Measurements from ENCODE around the gene ALDH16A1. TPM values are rescaled to one million over a fixed set of nuclear protein-coding genes. Genes with fewer than 3 reads are reported as not detected.

The ALDH16A1 gene
- total and polyA plus RNA-seq, 10 of the 15 experiments (the other 5 are each of a cell fraction or from before 2014, with no cell fraction given) = 1.7 to 49.3 (median 18.1) TPM

DNA sequence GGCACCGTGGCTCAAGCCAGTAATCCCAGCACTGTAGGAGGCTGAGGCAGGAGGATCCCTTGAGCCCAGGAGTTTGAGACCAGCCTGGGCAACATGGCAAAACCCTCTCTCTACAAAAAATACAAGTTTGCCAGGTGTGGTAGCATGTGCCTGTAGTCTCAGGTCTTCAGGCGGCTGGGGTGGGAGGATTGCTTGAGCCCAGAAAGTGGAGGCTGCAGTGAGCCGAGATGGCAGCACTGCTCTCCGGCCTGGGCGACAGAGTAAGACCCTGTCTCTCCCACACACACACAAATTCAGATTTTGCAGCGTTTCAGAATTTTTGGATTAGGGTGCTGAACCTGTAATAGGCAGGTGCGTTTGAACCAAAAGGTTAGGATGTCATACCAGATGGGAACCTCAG lies 45.5 kb downstream of the ALDH16A1 start:
- Histone ChIP-seq H3K9me3 (replicated peaks; ENCODE audit: control insufficient read depth, insufficient read depth, low read length) (no peaks in the 10 kb centered on the region; the same call in 2 of the 3 replicates), H3K4me1 (ENCODE audit: control insufficient read depth, insufficient read depth, low read length) (peaks cover 35% of the 10 kb centered on the region), H4K20me1 (ENCODE audit: control insufficient read depth, insufficient read depth) (peaks cover 7% of the 10 kb centered on the region; the same call in 1 of the 2 replicates), H3K9ac (ENCODE audit: control insufficient read depth, insufficient read depth, low read length) (peak overlapping the region; percentile 32), H3K4me2 (ENCODE audit: control insufficient read depth, insufficient read depth) (peak overlapping the region; percentile 91), H3K4me3 (peak overlapping the region; percentile 79), H3K79me2 (ENCODE audit: control insufficient read depth, insufficient read depth, low read length) (peaks cover 30% of the 10 kb centered on the region), H3K27me3 (replicated peaks in 1 of 2; ENCODE audit: control insufficient read depth in 2 of 2, insufficient read depth in 2 of 2, low read length in 1 of 2) (no peaks in the 10 kb centered on the region), H2AFZ (ENCODE audit: control insufficient read depth, low read depth, low read length) (no peak overlapping the region), H3K27ac (ENCODE audit: control insufficient read depth, insufficient read depth) (0 out of 2 replicates have a peak overlapping the region, but pooled peaks have one; percentile 11), H3K36me3 (ENCODE audit: control insufficient read depth in 2 of 2, insufficient read depth in 2 of 2, low read length in 1 of 2) (peaks cover 14 to 25% of the 10 kb centered on the region in 2 experiments)
- DNase-seq (ENCODE audit: low read depth, low spot score) (no peak), ATAC-seq (no peak), FAIRE-seq (no peak)
- CTCF ChIA-PET = interaction anchor here (1.1 to 1.4 kb wide), 2 partner anchors 48 to 72 kb away, joined by 5 to 8 read pairs; no protein-coding TSS in a partner anchor
- no TSS peak for BruUV-seq (replicated peaks)
- SMC1A ChIA-PET (ENCODE audit: uncharacterized antibody, unreplicated experiment) = no interaction called here
- in situ Hi-C loops (cut with MboI) = loop anchor here (5.0 kb wide), 1 partner anchor 169 kb away; the partner anchor contains the start of genes BCL2L12 and IRF3
- POLR2A ChIA-PET = interaction anchor here (0.7 to 2.2 kb wide), 2 partner anchors 10 to 14 kb away, joined by 4 to 11 read pairs; partner anchors contain the start of gene RPL13A
- intact Hi-C loops (cut with micrococcal nuclease; ENCODE audit: unreplicated experiment) = no loop called here
- RAD21 ChIA-PET (ENCODE audit: unreplicated experiment) = interaction anchor here (2.0 kb wide), 1 partner anchor 178 kb away, joined by 4 read pairs; no protein-coding TSS in a partner anchor
- 0 out of 2 replicates have a peak, but pooled peaks have one; percentile 50 for TF ChIP-seq POLR2AphosphoS2 (IDR thresholded peaks at IDR 0.05; ENCODE audit: low read depth, low read length)
- TF ChIP-seq SREBF1 (IDR thresholded peaks at IDR 0.05; ENCODE audit: low read length) = no peak
- 25% methylated on average over 7 of the region's 7 CpGs for WGBS (ENCODE audit: insufficient coverage, insufficient replicate concordance, low lambda C conversion rate, missing lambda C conversion rate)

DNA sequence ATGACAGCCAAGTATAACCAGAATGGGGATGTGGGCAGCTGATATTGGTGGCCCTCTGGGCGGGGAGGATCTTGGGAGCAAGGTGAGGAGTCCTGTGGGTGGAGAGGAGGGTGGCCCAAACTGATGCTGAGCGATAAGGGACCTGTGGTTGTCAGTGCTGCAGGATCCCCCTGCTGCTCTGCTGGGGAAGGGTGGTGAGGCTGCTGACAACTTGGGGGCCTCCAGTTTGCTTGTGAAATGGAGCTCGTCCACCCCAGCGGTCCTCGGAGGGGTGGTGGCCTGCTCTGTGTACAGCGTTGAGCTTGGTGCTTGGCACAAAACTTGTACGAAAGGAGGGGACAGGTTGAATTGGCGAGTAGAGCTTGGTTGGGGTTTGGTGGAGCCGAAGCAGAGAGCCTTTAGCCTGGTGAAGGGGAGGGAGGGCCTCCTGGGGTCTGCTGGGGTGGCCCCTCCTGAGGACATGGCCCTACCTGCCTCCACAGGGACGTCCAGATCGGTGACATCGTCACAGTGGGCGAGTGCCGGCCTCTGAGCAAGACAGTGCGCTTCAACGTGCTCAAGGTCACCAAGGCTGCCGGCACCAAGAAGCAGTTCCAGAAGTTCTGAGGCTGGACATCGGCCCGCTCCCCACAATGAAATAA lies 46.1 kb downstream of the ALDH16A1 start:
- WGBS (ENCODE audit: insufficient coverage, insufficient replicate concordance, low lambda C conversion rate, missing lambda C conversion rate) = 17% methylated on average over 19 of the region's 19 CpGs
- no peak for DNase-seq (ENCODE audit: low read depth, low spot score)
- Histone ChIP-seq H3K4me3 (peak overlapping the region; percentile 79), H2AFZ (ENCODE audit: control insufficient read depth, low read depth, low read length) (no peak overlapping the region), H3K79me2 (ENCODE audit: control insufficient read depth, insufficient read depth, low read length) (peaks cover 30% of the 10 kb centered on the region), H3K27me3 (replicated peaks in 1 of 2; ENCODE audit: control insufficient read depth in 2 of 2, insufficient read depth in 2 of 2, low read length in 1 of 2) (no peaks in the 10 kb centered on the region), H3K4me1 (ENCODE audit: control insufficient read depth, insufficient read depth, low read length) (peaks cover 35% of the 10 kb centered on the region), H4K20me1 (ENCODE audit: control insufficient read depth, insufficient read depth) (peaks cover 7% of the 10 kb centered on the region; the same call in 1 of the 2 replicates), H3K9ac (ENCODE audit: control insufficient read depth, insufficient read depth, low read length) (peak overlapping the region; percentile 32), H3K36me3 (ENCODE audit: control insufficient read depth in 2 of 2, insufficient read depth in 2 of 2, low read length in 1 of 2) (peaks cover 14 to 25% of the 10 kb centered on the region in 2 experiments), H3K27ac (ENCODE audit: control insufficient read depth, insufficient read depth) (0 out of 2 replicates have a peak overlapping the region, but pooled peaks have one; percentile 11), H3K9me3 (replicated peaks; ENCODE audit: control insufficient read depth, insufficient read depth, low read length) (no peaks in the 10 kb centered on the region; the same call in 2 of the 3 replicates), H3K4me2 (ENCODE audit: control insufficient read depth, insufficient read depth) (peak overlapping the region; percentile 91)
- POLR2A ChIA-PET = interaction anchor here (1.5 to 2.2 kb wide), 2 partner anchors 11 to 142 kb away, joined by 4 to 11 read pairs; partner anchors contain the start of gene RPL13A
- RAD21 ChIA-PET (ENCODE audit: unreplicated experiment) = interaction anchor here (1.2 kb wide), 1 partner anchor 75 kb away, joined by 4 read pairs; no protein-coding TSS in a partner anchor
- no peak for FAIRE-seq
- intact Hi-C loops (cut with micrococcal nuclease; ENCODE audit: unreplicated experiment) (no loop called here), in situ Hi-C loops (cut with MboI) (loop anchor here (5.0 kb wide), 1 partner anchor 168 kb away; the partner anchor contains the start of genes BCL2L12 and IRF3)
- no peak for ATAC-seq
- CTCF ChIA-PET = interaction anchor here (1.1 to 1.4 kb wide), 2 partner anchors 48 to 71 kb away, joined by 5 to 8 read pairs; no protein-coding TSS in a partner anchor
- BruUV-seq (replicated peaks) = no TSS peak
- SMC1A ChIA-PET (ENCODE audit: uncharacterized antibody, unreplicated experiment) = no interaction called here
- no peak for TF ChIP-seq IKZF1 (conservative IDR thresholded peaks at IDR 0.05)
- TF ChIP-seq JUNB (IDR thresholded peaks at IDR 0.05) = no peak
- TF ChIP-seq, protein P1, sequence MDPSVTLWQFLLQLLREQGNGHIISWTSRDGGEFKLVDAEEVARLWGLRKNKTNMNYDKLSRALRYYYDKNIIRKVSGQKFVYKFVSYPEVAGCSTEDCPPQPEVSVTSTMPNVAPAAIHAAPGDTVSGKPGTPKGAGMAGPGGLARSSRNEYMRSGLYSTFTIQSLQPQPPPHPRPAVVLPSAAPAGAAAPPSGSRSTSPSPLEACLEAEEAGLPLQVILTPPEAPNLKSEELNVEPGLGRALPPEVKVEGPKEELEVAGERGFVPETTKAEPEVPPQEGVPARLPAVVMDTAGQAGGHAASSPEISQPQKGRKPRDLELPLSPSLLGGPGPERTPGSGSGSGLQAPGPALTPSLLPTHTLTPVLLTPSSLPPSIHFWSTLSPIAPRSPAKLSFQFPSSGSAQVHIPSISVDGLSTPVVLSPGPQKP (IDR thresholded peaks at IDR 0.05; ENCODE audit: low read depth, low read length) = no peak
- TF ChIP-seq, protein P2, sequence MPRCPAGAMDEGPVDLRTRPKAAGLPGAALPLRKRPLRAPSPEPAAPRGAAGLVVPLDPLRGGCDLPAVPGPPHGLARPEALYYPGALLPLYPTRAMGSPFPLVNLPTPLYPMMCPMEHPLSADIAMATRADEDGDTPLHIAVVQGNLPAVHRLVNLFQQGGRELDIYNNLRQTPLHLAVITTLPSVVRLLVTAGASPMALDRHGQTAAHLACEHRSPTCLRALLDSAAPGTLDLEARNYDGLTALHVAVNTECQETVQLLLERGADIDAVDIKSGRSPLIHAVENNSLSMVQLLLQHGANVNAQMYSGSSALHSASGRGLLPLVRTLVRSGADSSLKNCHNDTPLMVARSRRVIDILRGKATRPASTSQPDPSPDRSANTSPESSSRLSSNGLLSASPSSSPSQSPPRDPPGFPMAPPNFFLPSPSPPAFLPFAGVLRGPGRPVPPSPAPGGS (IDR thresholded peaks at IDR 0.05; ENCODE audit: borderline replicate concordance, insufficient read depth, low read depth, low read length, poor library complexity, severe bottlenecking) = no peak
- TF ChIP-seq MYC (IDR thresholded peaks at IDR 0.05; ENCODE audit: insufficient read depth, insufficient read length, insufficient replicate concordance, low read length, severe bottlenecking) = no peak
- no peak for TF ChIP-seq HDAC2 (IDR thresholded peaks at IDR 0.05)
- no peak for TF ChIP-seq FOS (IDR thresholded peaks at IDR 0.05; ENCODE audit: borderline replicate concordance, extremely low read depth, insufficient read length)
- no peak for TF ChIP-seq YBX1 (IDR thresholded peaks at IDR 0.05)
- no peak for TF ChIP-seq CHD2 (IDR thresholded peaks at IDR 0.05; ENCODE audit: borderline replicate concordance, low read depth, low read length)
- TF ChIP-seq FOXK2 (IDR thresholded peaks at IDR 0.05) = no peak
- TF ChIP-seq ESRRA (IDR thresholded peaks at IDR 0.05; ENCODE audit: low read length) = no peak
- no peak for TF ChIP-seq SRF (IDR thresholded peaks at IDR 0.05; ENCODE audit: low read depth in 2 of 2, low read length in 2 of 2)

Data from GM12878 (cell line).